Neural cell (in vitro differentiated cells): Measurements from ENCODE around the gene CTXND1. TPM values are rescaled to one million over a fixed set of nuclear protein-coding genes. Genes with fewer than 3 reads are reported as not detected.

Experiments
- H2AFZ ChIP-seq: fragments of 200-600, 300-800 bp; sonication (generic), shearing (Covaris generic); 2 replicates; pipeline ENCODE4 v1.6.0; 2014; ENCODE audit warnings: low read depth, mild to moderate bottlenecking, antibody characterized with exemption, low read length, moderate library complexity
- H3F3A ChIP-seq: fragments of 200-600 bp; shearing (Covaris generic); 2 replicates; pipeline ENCODE4 v1.6.1; 2016; ENCODE audit warnings: mild to moderate bottlenecking, moderate library complexity, mixed read lengths, antibody characterized with exemption, low read length; ENCODE audit not compliant: insufficient read depth, poor library complexity, severe bottlenecking
- H3K27ac ChIP-seq: fragments of 200-600, 300-800 bp; sonication (generic), shearing (Covaris generic); 2 replicates; pipeline ENCODE4 v1.5.1; 2014; ENCODE audit warnings: mild to moderate bottlenecking, low read length, moderate library complexity
- H3K27me3 ChIP-seq: fragments of 300-800, 200-600 bp; sonication (generic), shearing (Covaris generic); 2 replicates; pipeline ENCODE4 v1.6.0; 2014; ENCODE audit warnings: mild to moderate bottlenecking, low read depth, low read length, moderate library complexity; ENCODE audit not compliant: insufficient read depth
- H3K36me3 ChIP-seq: fragments of 300-800, 200-600 bp; sonication (generic), shearing (Covaris generic); 2 replicates; pipeline ENCODE4 v1.5.1; 2014; ENCODE audit warnings: mild to moderate bottlenecking, antibody characterized with exemption, low read length, moderate library complexity; ENCODE audit not compliant: insufficient read depth
- H3K4me2 ChIP-seq: fragments of 300-800, 200-600 bp; sonication (generic), shearing (Covaris generic); 2 replicates; pipeline ENCODE4 v1.6.0; 2014; ENCODE audit warnings: mild to moderate bottlenecking, low read length
- H3K4me3 ChIP-seq: fragments of 300-800, 200-600 bp; sonication (generic), shearing (Covaris generic); 2 replicates; pipeline ENCODE4 v1.5.1; 2014; ENCODE audit warnings: mild to moderate bottlenecking, low read length, moderate library complexity
- H3K79me2 ChIP-seq: fragments of 200-600 bp; shearing (Covaris generic); replicated peaks from 2 replicates; pipeline ENCODE4 v1.6.0; 2014; ENCODE audit warnings: mild to moderate bottlenecking, low read length, moderate library complexity; ENCODE audit not compliant: insufficient read depth
- H3K9ac ChIP-seq: fragments of 300-800, 200-600 bp; sonication (generic), shearing (Covaris generic); 2 replicates; pipeline ENCODE4 v1.6.1; 2016; ENCODE audit warnings: mild to moderate bottlenecking, low read length, mixed read lengths
- H3K9me2 ChIP-seq: fragments of 200-600 bp; shearing (Covaris generic); 2 replicates; pipeline ENCODE4 v1.6.1; 2016; ENCODE audit warnings: mild to moderate bottlenecking, low read length, mixed read lengths; ENCODE audit not compliant: insufficient read depth
- H3K9me3 ChIP-seq: fragments of 200-600, 300-800 bp; sonication (generic), shearing (Covaris generic); 2 replicates; pipeline ENCODE4 v1.6.1; 2016; ENCODE audit warnings: mild to moderate bottlenecking, mixed run types, low read length, moderate library complexity, mixed read lengths
- H4K20me1 ChIP-seq: fragments of 200-600 bp; shearing (Covaris generic); 2 replicates; pipeline ENCODE4 v1.6.1; 2016; ENCODE audit warnings: mild to moderate bottlenecking, mixed run types; ENCODE audit not compliant: insufficient read depth
- EP300 ChIP-seq: fragments of 450-650 bp; conservative IDR thresholded peaks from 2 replicates; pipeline ENCODE4 v1.6.1; 2014; ENCODE audit warnings: antibody characterized with exemption, mild to moderate bottlenecking, moderate library complexity; ENCODE audit not compliant: poor library complexity, severe bottlenecking
- EZH2 ChIP-seq: fragments of 200-600, 300-800 bp; shearing (Covaris generic), sonication (generic); IDR thresholded peaks from 2 replicates; pipeline ENCODE4 v1.6.1; 2014; ENCODE audit warnings: antibody characterized with exemption, low read length, borderline replicate concordance, mild to moderate bottlenecking; ENCODE audit not compliant: insufficient read depth, poor library complexity, severe bottlenecking
- MXI1 ChIP-seq: fragments of 450-650 bp; conservative IDR thresholded peaks from 2 replicates; pipeline ENCODE4 v1.6.1; 2014; ENCODE audit warnings: antibody characterized with exemption, mild to moderate bottlenecking; ENCODE audit not compliant: poor library complexity, severe bottlenecking
- POLR2AphosphoS5 ChIP-seq: IDR thresholded peaks from 2 replicates; pipeline ENCODE4 v1.6.1; 2012
- RAD21 ChIP-seq: fragments of 450-650 bp; conservative IDR thresholded peaks from 2 replicates; pipeline ENCODE4 v1.6.1; 2014; ENCODE audit warnings: antibody characterized with exemption, mild to moderate bottlenecking, moderate library complexity
- REST ChIP-seq: IDR thresholded peaks from 2 replicates; pipeline ENCODE4 v1.6.1; 2012; ENCODE audit warnings: borderline replicate concordance
- SMC3 ChIP-seq: fragments of 450-650 bp; conservative IDR thresholded peaks from 2 replicates; pipeline ENCODE4 v1.6.1; 2014; ENCODE audit warnings: antibody characterized with exemption, mild to moderate bottlenecking, moderate library complexity; ENCODE audit not compliant: poor library complexity
- TAF1 ChIP-seq: IDR thresholded peaks from 2 replicates; pipeline ENCODE4 v1.6.1; 2012; ENCODE audit warnings: low read depth
- polyA plus RNA-seq: library from polyadenylated mRNA; depleted of rRNA; stranded (reverse); fragments of >200 nt; gene quantifications from 2 replicates; pipeline ENCODE4 v1.2.3, GENCODE V29; 2014
- TF ChIP-seq, protein P1 (sequence below): fragments of 450-650 bp; IDR thresholded peaks from 2 replicates; pipeline ENCODE4 v1.5.1; 2014; ENCODE audit warnings: antibody characterized with exemption, mild to moderate bottlenecking, moderate library complexity; ENCODE audit not compliant: poor library complexity, severe bottlenecking

The CTXND1 gene
- polyA plus RNA-seq, 1 donor from 2014 or later, result not detected

GRCh38 chr15:80211976-80212375 lies 40.0 kb downstream of the CTXND1 start:
- Histone ChIP-seq H3K4me3 (no peak overlapping the region), H2AFZ (no peak overlapping the region), H3K27ac (no peak overlapping the region), H3K4me2 (no peak overlapping the region), H3K9me3 (no peaks in the 10 kb centered on the region), H4K20me1 (no peaks in the 10 kb centered on the region), H3K79me2 (no peaks in the 10 kb centered on the region), H3K9ac (no peak overlapping the region), H3F3A (no peaks in the 10 kb centered on the region), H3K36me3 (no peaks in the 10 kb centered on the region), H3K27me3 (no peaks in the 10 kb centered on the region), H3K9me2 (no peaks in the 10 kb centered on the region)
- no peak for TF ChIP-seq POLR2AphosphoS5
- no peak for TF ChIP-seq SMC3
- no peak for TF ChIP-seq EP300
- TF ChIP-seq RAD21, result no peak
- TF ChIP-seq TAF1, result no peak
- TF ChIP-seq MXI1, result no peak
- TF ChIP-seq, protein P1, sequence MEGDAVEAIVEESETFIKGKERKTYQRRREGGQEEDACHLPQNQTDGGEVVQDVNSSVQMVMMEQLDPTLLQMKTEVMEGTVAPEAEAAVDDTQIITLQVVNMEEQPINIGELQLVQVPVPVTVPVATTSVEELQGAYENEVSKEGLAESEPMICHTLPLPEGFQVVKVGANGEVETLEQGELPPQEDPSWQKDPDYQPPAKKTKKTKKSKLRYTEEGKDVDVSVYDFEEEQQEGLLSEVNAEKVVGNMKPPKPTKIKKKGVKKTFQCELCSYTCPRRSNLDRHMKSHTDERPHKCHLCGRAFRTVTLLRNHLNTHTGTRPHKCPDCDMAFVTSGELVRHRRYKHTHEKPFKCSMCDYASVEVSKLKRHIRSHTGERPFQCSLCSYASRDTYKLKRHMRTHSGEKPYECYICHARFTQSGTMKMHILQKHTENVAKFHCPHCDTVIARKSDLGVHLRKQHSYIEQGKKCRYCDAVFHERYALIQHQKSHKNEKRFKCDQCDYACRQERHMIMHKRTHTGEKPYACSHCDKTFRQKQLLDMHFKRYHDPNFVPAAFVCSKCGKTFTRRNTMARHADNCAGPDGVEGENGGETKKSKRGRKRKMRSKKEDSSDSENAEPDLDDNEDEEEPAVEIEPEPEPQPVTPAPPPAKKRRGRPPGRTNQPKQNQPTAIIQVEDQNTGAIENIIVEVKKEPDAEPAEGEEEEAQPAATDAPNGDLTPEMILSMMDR, result no peak
- TF ChIP-seq REST, result no peak
- TF ChIP-seq EZH2, result no peak

DNA sequence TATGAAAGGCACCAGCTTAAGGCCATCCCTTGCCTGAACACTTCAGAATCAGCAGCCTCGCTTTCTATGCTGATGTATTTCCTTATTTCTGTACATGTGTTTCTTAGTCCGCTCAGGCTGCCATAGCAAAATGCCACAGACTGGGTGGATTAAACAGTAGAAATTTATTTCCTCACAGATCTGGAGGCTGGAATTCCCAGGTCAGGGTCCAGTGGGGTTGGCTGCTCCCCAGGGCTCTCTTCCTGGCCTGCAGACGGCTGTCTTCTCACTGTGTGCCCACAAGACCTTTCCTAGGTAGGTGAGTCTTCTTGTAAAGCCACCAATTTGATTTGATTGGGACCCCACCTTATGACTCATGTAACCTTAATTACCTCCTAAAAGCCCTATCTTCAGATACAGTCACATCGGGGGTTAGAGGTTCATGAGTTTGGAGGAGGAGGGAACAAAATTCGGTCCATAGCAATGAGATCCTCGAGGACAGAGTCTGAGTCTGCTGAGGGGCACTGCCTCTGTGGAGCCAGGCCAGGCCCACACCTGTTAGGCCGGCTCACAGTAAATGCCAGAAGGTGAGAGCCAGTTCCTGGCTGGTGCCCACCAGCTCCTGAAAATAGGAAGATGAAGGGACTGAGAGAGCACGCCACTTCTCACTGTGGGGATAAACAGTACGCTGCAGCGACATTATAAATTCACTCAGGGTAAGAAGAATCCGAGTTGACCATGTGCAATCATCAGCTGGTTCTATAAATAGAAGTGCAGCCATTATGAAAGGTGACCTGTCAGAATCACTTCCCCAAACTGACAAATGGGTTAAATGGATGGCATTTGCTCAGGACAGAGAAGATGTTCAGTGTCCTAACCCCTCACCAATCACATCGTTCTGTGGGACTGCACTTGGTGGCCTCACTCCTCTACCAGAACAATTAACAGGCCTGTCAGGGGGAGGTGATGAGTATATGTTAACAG lies 41.1 kb downstream of the CTXND1 start:
- Histone ChIP-seq H3K9ac (no peak overlapping the region), H3K27me3 (no peaks in the 10 kb centered on the region), H3K27ac (no peak overlapping the region), H3K79me2 (no peaks in the 10 kb centered on the region), H4K20me1 (no peaks in the 10 kb centered on the region), H2AFZ (no peak overlapping the region), H3F3A (no peaks in the 10 kb centered on the region), H3K4me3 (no peak overlapping the region), H3K9me3 (no peaks in the 10 kb centered on the region), H3K4me2 (no peak overlapping the region), H3K36me3 (no peaks in the 10 kb centered on the region), H3K9me2 (no peaks in the 10 kb centered on the region)
- TF ChIP-seq MXI1 (no peak), TAF1 (no peak), POLR2AphosphoS5 (no peak), EP300 (no peak), SMC3 (no peak), RAD21 (no peak), REST (no peak), EZH2 (no peak)
- TF ChIP-seq, protein P1, result no peak
